Neural progenitor cell (in vitro differentiated cells): Measurements from ENCODE around the gene ZSWIM2. TPM values are rescaled to one million over a fixed set of nuclear protein-coding genes. Genes with fewer than 3 reads are reported as not detected.

Experiments used
- DNase-seq: peaks from one replicate; pipeline ENCODE4 v3.0.0-alpha.2; 2016; ENCODE audit warnings: low spot score
- H2AFZ ChIP-seq: fragments of 200-600 bp; sonication (generic); replicated peaks from 2 replicates; pipeline ENCODE4 v1.6.1; 2016; ENCODE audit warnings: antibody characterized with exemption
- H3F3A ChIP-seq: fragments of 200-600 bp; sonication (generic); 2 replicates; pipeline ENCODE4 v1.6.1; 2016; ENCODE audit warnings: antibody characterized with exemption, low read depth
- H3K27ac ChIP-seq: fragments of 200-600 bp; sonication (generic); 2 replicates; pipeline ENCODE4 v1.5.1; 2016; ENCODE audit warnings: mild to moderate bottlenecking
- H3K27me3 ChIP-seq: fragments of 200-600 bp; sonication (generic); 2 replicates; pipeline ENCODE4 v1.6.1; 2016; ENCODE audit warnings: mild to moderate bottlenecking, moderate library complexity
- H3K36me3 ChIP-seq: fragments of 200-600 bp; sonication (generic); 2 replicates; pipeline ENCODE4 v1.5.1; 2016
- H3K4me1 ChIP-seq: fragments of 200-600 bp; sonication (generic); 2 replicates; pipeline ENCODE4 v1.6.1; 2016; ENCODE audit warnings: mixed run types
- H3K4me2 ChIP-seq: fragments of 200-600 bp; sonication (generic); 2 replicates; pipeline ENCODE4 v1.6.1; 2016
- H3K4me3 ChIP-seq: fragments of 200-600 bp; sonication (generic); 2 replicates; pipeline ENCODE4 v1.5.1; 2016
- H3K79me2 ChIP-seq: fragments of 200-600 bp; sonication (generic); 2 replicates; pipeline ENCODE4 v1.6.1; 2016; ENCODE audit warnings: low read depth
- H3K9ac ChIP-seq: fragments of 200-600 bp; sonication (generic); 2 replicates; pipeline ENCODE4 v1.6.1; 2016
- H3K9me3 ChIP-seq: fragments of 200-600 bp; sonication (generic); 2 replicates; pipeline ENCODE4 v1.5.1; 2016; ENCODE audit warnings: low read depth
- H4K20me1 ChIP-seq: fragments of 200-600 bp; sonication (generic); 2 replicates; pipeline ENCODE4 v1.6.1; 2016; ENCODE audit warnings: low read depth
- H3K27ac Mint-ChIP-seq: 3 replicates; pipeline ENCODE4 v1.8.0; 2021; ENCODE audit warnings: mixed read lengths
- H3K27me3 Mint-ChIP-seq: 2 replicates; pipeline ENCODE4 v1.8.0; 2022; ENCODE audit warnings: low read depth, mild to moderate bottlenecking, inconsistent platforms, moderate library complexity, mixed read lengths; ENCODE audit not compliant: insufficient read depth
- H3K36me3 Mint-ChIP-seq: 3 replicates; pipeline ENCODE4 v1.8.0; 2021; ENCODE audit warnings: mixed read lengths
- H3K4me1 Mint-ChIP-seq: 3 replicates; pipeline ENCODE4 v1.8.0; 2021; ENCODE audit warnings: mixed read lengths
- H3K4me3 Mint-ChIP-seq: 3 replicates; pipeline ENCODE4 v1.8.0; 2021; ENCODE audit warnings: mild to moderate bottlenecking, moderate library complexity, mixed read lengths
- H3K9me3 Mint-ChIP-seq: 3 replicates; pipeline ENCODE4 v1.8.0; 2020; ENCODE audit warnings: mixed read lengths
- CTCF ChIP-seq: fragments of 200-600 bp; sonication (generic); IDR thresholded peaks from 2 replicates; pipeline ENCODE4 v1.5.1; 2017; ENCODE audit warnings: antibody characterized with exemption, mild to moderate bottlenecking
- EZH2 ChIP-seq: fragments of 200-600 bp; sonication (generic); IDR thresholded peaks from 2 replicates; pipeline ENCODE4 v1.6.1; 2017; ENCODE audit warnings: antibody characterized with exemption, mild to moderate bottlenecking, moderate library complexity
- EZH2phosphoT487 ChIP-seq: fragments of 200-600 bp; sonication (generic); IDR thresholded peaks from 2 replicates; pipeline ENCODE4 v1.6.1; 2017; ENCODE audit warnings: antibody characterized with exemption
- total RNA-seq: library from RNA; depleted of rRNA; stranded (reverse); fragments of >200 nt; gene quantifications from 2 replicates; pipeline ENCODE4 v1.2.3, GENCODE V29; 2015; ENCODE audit warnings: low replicate concordance

ZSWIM2 gene
- total RNA-seq, 1 donor from 2014 or later: 0.39 TPM

GRCh38 chr2:186852508-186852907 lies 3.5 kb upstream of the ZSWIM2 start:
- Mint-ChIP-seq H3K4me1 (peaks cover 23% of the 10 kb centered on the region), H3K9me3 (peaks cover 3% of the 10 kb centered on the region), H3K36me3 (peaks cover 2% of the 10 kb centered on the region), H3K4me3 (no peak overlapping the region), H3K27me3 (no peaks in the 10 kb centered on the region), H3K27ac (no peak overlapping the region)
- Histone ChIP-seq H3K36me3 (no peaks in the 10 kb centered on the region), H4K20me1 (no peaks in the 10 kb centered on the region), H3K9ac (no peak overlapping the region), H3K27ac (no peak overlapping the region), H2AFZ (no peak overlapping the region), H3K79me2 (no peaks in the 10 kb centered on the region), H3K9me3 (no peaks in the 10 kb centered on the region), H3K4me2 (no peak overlapping the region), H3F3A (peaks cover 18% of the 10 kb centered on the region), H3K4me1 (peaks cover 5% of the 10 kb centered on the region), H3K27me3 (peaks cover 7% of the 10 kb centered on the region), H3K4me3 (no peak overlapping the region)
- no peak for TF ChIP-seq CTCF
- TF ChIP-seq EZH2: no peak
- no peak for TF ChIP-seq EZH2phosphoT487
- no peak for DNase-seq

GRCh38 chr2:186842373-186842772 lies 6.6 kb downstream of the ZSWIM2 start:
- H3F3A ChIP-seq: peaks cover 6% of the 10 kb centered on the region
- H3K4me2 ChIP-seq: no peak overlapping the region
- peaks cover 5% of the 10 kb centered on the region for H3K9me3 Mint-ChIP-seq
- H4K20me1 ChIP-seq: no peaks in the 10 kb centered on the region
- H3K4me1 Mint-ChIP-seq: peaks cover 6% of the 10 kb centered on the region
- no peak for DNase-seq
- no peak for TF ChIP-seq EZH2
- H3K27me3 Mint-ChIP-seq: no peaks in the 10 kb centered on the region
- no peaks in the 10 kb centered on the region for H3K36me3 Mint-ChIP-seq
- no peaks in the 10 kb centered on the region for H3K4me1 ChIP-seq
- H3K4me3 Mint-ChIP-seq: no peak overlapping the region
- H3K27me3 ChIP-seq: peaks cover 16% of the 10 kb centered on the region
- H3K4me3 ChIP-seq: no peak overlapping the region
- H3K9ac ChIP-seq: no peak overlapping the region
- no peaks in the 10 kb centered on the region for H3K79me2 ChIP-seq
- no peaks in the 10 kb centered on the region for H3K36me3 ChIP-seq
- H3K9me3 ChIP-seq: no peaks in the 10 kb centered on the region
- H2AFZ ChIP-seq: no peak overlapping the region
- no peak overlapping the region for H3K27ac ChIP-seq
- H3K27ac Mint-ChIP-seq: no peak overlapping the region

- TF ChIP-seq EZH2phosphoT487 (no peak), CTCF (no peak), EZH2 (no peak)
- Mint-ChIP-seq H3K36me3 (no peaks in the 10 kb centered on the region), H3K4me1 (peaks cover 6% of the 10 kb centered on the region), H3K27me3 (no peaks in the 10 kb centered on the region), H3K4me3 (no peak overlapping the region), H3K9me3 (peaks cover 5% of the 10 kb centered on the region), H3K27ac (no peak overlapping the region)
- Histone ChIP-seq H3K9me3 (no peaks in the 10 kb centered on the region), H3F3A (peaks cover 6% of the 10 kb centered on the region), H3K36me3 (no peaks in the 10 kb centered on the region), H3K4me3 (no peak overlapping the region), H3K4me1 (no peaks in the 10 kb centered on the region), H3K9ac (no peak overlapping the region), H3K27ac (no peak overlapping the region), H2AFZ (no peak overlapping the region), H3K4me2 (no peak overlapping the region), H3K79me2 (no peaks in the 10 kb centered on the region), H3K27me3 (peaks cover 16% of the 10 kb centered on the region), H4K20me1 (no peaks in the 10 kb centered on the region)
- DNase-seq: no peak
Observed at GRCh38 chr2:186841940-186842339, 7.0 kb downstream of the ZSWIM2 start.

- Mint-ChIP-seq H3K4me3 (no peak overlapping the region), H3K36me3 (peaks cover 3% of the 10 kb centered on the region), H3K27ac (no peak overlapping the region), H3K4me1 (no peaks in the 10 kb centered on the region), H3K27me3 (peaks cover 2% of the 10 kb centered on the region), H3K9me3 (peaks cover 13% of the 10 kb centered on the region)
- Histone ChIP-seq H3K27ac (no peak overlapping the region), H4K20me1 (no peaks in the 10 kb centered on the region), H3K4me2 (no peak overlapping the region), H2AFZ (no peak overlapping the region), H3K9me3 (no peaks in the 10 kb centered on the region), H3K4me3 (no peak overlapping the region), H3K4me1 (no peaks in the 10 kb centered on the region), H3K27me3 (peaks cover 6% of the 10 kb centered on the region), H3K9ac (no peak overlapping the region), H3K36me3 (no peaks in the 10 kb centered on the region), H3F3A (no peaks in the 10 kb centered on the region), H3K79me2 (no peaks in the 10 kb centered on the region)
- TF ChIP-seq CTCF (no peak), EZH2 (no peak)
- no peak for DNase-seq
Observed at GRCh38 chr2:186835628-186836027, 13.3 kb downstream of the ZSWIM2 start.
